Testis (tissue), 3 donors: ENCODE data around the gene EPHA3. TPM values are rescaled to one million over a fixed set of nuclear protein-coding genes. Genes with fewer than 3 reads are reported as not detected.

Experiments used
- DNase-seq: peaks from one replicate; pipeline ENCODE4 v3.0.0-alpha.2; 2019
- H3K27ac ChIP-seq, 2 donors: fragments of 200-600 bp; sonication (generic); one replicate each; pipeline ENCODE4 v1.5.1; 2019
- H3K27me3 ChIP-seq: fragments of 200-600 bp; sonication (generic); one replicate; pipeline ENCODE4 v1.5.1; 2019
- H3K36me3 ChIP-seq: fragments of 200-600 bp; sonication (generic); one replicate; pipeline ENCODE4 v1.5.1; 2017; ENCODE audit warnings: low read depth; ENCODE audit errors: missing control alignments
- H3K4me1 ChIP-seq: fragments of 200-600 bp; sonication (generic); one replicate; pipeline ENCODE4 v1.5.1; 2019
- H3K4me3 ChIP-seq, 2 donors: fragments of 200-600 bp; sonication (generic); one replicate each; pipeline ENCODE4 v1.5.1; 2017 to 2019
- H3K9me3 ChIP-seq: fragments of 200-600 bp; sonication (generic); one replicate; pipeline ENCODE4 v1.5.1; 2017
- POLR2A ChIP-seq: fragments of 450-650 bp; IDR thresholded peaks from one replicate; pipeline ENCODE4 v1.6.1; 2017; ENCODE audit warnings: antibody characterized with exemption, mild to moderate bottlenecking, moderate library complexity
- WGBS, 2 donors: methylation state at CpG; one replicate each; pipeline ENCODE4 v1.1.5; 2018; 5-methylcytosine and 5-hydroxymethylcytosine counted together
- intact Hi-C: fragments of 100-400 bp; cut with DNase I; formaldehyde crosslinking; loops from one replicate; pipeline ENCODE4 v1.15.1; 2023; ENCODE audit warnings: low total_unique reads
- polyA plus RNA-seq: library from polyadenylated mRNA; stranded (reverse); fragments of 350-450 nt; fragmentation: Illumina TruSeq; extraction: RNeasy Lipid Tissue Mini Kit (QIAGEN cat#74804); gene quantifications from one replicate; pipeline ENCODE4 v1.2.3, GENCODE V29; 2014; ENCODE audit warnings: low read depth, low replicate concordance; ENCODE audit not compliant: insufficient read depth
- total RNA-seq, 2 donors: library from RNA; depleted of rRNA; stranded (reverse); fragments of >200 nt; gene quantifications; one replicate each; pipeline ENCODE4 v1.2.3, GENCODE V29; 2016
- TF ChIP-seq, protein P1 (sequence below), 3 experiments: fragments of 450-650 bp in 2 of 3; fragments of 200-600 bp in 1 of 3; sonication (generic) in 1 of 3; IDR thresholded peaks; one replicate each; pipeline ENCODE4 v1.5.1; 2016 to 2019; ENCODE audit warnings: antibody characterized with exemption in 3 of 3, mild to moderate bottlenecking in 2 of 3, moderate library complexity in 1 of 3

EPHA3 gene
- total and polyA plus RNA-seq, 3 donors from 2014 or later: 0.99 to 2.1 (median 1.3) TPM

DNA sequence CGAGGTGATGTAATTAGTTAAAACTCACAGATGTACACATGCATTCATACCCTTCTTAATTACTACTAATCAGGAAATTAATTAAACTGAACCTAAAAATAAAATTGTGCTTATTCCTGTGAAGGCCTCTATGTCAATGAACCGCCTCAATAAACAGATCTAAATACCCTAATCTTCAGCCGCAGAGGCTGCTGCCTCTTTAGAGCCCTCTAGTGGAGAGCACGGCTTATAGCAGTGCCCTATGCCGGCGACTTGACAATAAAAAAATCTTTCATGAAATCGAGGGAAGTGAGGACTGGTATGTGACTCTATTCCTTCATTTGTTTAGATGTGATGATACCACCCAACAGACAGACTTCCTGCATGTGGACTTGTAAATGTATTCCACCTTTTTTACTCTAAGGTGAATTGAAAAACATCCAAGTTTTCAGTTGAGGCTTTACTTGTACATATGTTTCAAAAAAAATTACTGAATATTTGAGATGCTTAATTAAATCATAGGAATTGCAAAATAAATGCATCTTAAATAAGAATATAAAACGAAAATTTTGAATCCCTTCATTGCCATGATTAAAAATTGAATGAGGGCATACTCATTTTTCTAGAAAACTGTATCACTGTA is 8.3 kb upstream of the EPHA3 start:
- TF ChIP-seq POLR2A: no peak
- TF ChIP-seq, protein P1, sequence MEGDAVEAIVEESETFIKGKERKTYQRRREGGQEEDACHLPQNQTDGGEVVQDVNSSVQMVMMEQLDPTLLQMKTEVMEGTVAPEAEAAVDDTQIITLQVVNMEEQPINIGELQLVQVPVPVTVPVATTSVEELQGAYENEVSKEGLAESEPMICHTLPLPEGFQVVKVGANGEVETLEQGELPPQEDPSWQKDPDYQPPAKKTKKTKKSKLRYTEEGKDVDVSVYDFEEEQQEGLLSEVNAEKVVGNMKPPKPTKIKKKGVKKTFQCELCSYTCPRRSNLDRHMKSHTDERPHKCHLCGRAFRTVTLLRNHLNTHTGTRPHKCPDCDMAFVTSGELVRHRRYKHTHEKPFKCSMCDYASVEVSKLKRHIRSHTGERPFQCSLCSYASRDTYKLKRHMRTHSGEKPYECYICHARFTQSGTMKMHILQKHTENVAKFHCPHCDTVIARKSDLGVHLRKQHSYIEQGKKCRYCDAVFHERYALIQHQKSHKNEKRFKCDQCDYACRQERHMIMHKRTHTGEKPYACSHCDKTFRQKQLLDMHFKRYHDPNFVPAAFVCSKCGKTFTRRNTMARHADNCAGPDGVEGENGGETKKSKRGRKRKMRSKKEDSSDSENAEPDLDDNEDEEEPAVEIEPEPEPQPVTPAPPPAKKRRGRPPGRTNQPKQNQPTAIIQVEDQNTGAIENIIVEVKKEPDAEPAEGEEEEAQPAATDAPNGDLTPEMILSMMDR (IDR thresholded peaks at IDR 0.05): peak; percentile 35 to 78 (median 45)
- Histone ChIP-seq H3K27me3 (no peaks in the 10 kb centered on the region), H3K36me3 (no peaks in the 10 kb centered on the region), H3K27ac (no peak overlapping the region), H3K4me1 (no peaks in the 10 kb centered on the region), H3K9me3 (no peaks in the 10 kb centered on the region), H3K4me3 (no peak overlapping the region)
- 18 to 24% methylated on average over 8 of the region's 8 CpGs for WGBS, 2 donors
- DNase-seq: peak; percentile 59
- intact Hi-C loops: no loop called here

DNA sequence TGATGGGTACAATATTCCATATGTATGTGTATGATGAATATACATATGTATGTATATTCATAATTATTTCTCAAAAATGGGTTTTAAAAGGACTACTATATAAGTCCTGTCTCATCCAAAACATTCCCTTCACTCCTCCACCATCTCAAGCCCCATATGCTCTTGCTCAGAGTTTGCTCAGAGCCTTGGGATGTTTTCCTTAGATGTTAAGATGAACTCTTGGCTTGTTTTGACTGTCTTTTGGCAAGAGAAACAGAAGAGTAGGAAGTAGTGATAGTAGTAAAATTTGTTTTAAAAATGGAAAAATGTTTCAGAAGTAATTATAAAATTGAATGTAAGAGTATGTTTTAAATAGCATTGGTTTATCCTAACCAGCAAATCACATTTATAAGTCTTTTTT is 6.2 kb upstream of the EPHA3 start:
- Histone ChIP-seq H3K36me3 (no peaks in the 10 kb centered on the region), H3K4me3 (no peak overlapping the region), H3K9me3 (no peaks in the 10 kb centered on the region), H3K27ac (no peak overlapping the region), H3K27me3 (no peaks in the 10 kb centered on the region), H3K4me1 (no peaks in the 10 kb centered on the region)
- TF ChIP-seq, protein P1 (IDR thresholded peaks at IDR 0.05): no peak
- no peak for TF ChIP-seq POLR2A
- no peak for DNase-seq
- intact Hi-C loops: no loop called here

GRCh38 chr3:89101921-89102320 is 5.5 kb upstream of the EPHA3 start:
- Histone ChIP-seq H3K36me3 (no peaks in the 10 kb centered on the region), H3K27ac (no peak overlapping the region), H3K27me3 (no peaks in the 10 kb centered on the region), H3K4me3 (no peak overlapping the region), H3K4me1 (no peaks in the 10 kb centered on the region), H3K9me3 (no peaks in the 10 kb centered on the region)
- intact Hi-C loops: no loop called here
- WGBS, 2 donors: 92 to 100% methylated on average over 1 of the region's 1 CpG
- no peak for DNase-seq
- no peak for TF ChIP-seq POLR2A
- TF ChIP-seq, protein P1 (IDR thresholded peaks at IDR 0.05): no peak

DNA sequence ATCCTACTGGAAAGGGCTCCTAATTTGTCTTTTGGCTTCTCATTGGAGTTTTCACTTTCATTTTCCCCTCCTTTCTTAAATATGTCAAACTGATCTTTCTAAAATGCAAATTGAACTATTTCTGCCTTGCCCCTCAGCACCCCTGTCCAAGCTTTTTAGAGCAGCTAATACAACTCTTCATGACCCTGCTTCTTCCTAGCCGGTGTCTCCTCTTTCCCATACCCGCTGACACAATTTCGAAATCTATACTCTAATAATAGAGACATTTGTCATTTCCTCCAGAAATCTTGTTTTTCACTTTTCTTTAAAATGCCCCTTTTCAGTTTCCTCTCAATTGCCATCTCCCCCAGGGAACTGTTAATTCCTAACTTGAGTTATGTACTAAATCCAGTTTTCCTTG is 2.9 kb upstream of the EPHA3 start:
- intact Hi-C loops: no loop called here
- Histone ChIP-seq H3K4me3 (no peak overlapping the region), H3K27ac (no peak overlapping the region), H3K27me3 (no peaks in the 10 kb centered on the region), H3K9me3 (no peaks in the 10 kb centered on the region), H3K36me3 (no peaks in the 10 kb centered on the region), H3K4me1 (no peaks in the 10 kb centered on the region)
- WGBS, 2 donors: 55 to 81% methylated on average over 3 of the region's 3 CpGs
- no peak for DNase-seq
- no peak for TF ChIP-seq POLR2A
- TF ChIP-seq, protein P1 (IDR thresholded peaks at IDR 0.05): no peak

- no peaks in the 10 kb centered on the region for H3K4me1 ChIP-seq
- no peak overlapping the region for H3K27ac ChIP-seq
- H3K9me3 ChIP-seq: no peaks in the 10 kb centered on the region
- no peak overlapping the region for H3K4me3 ChIP-seq
- H3K27me3 ChIP-seq: no peaks in the 10 kb centered on the region
- no peaks in the 10 kb centered on the region for H3K36me3 ChIP-seq
- TF ChIP-seq, protein P1 (IDR thresholded peaks at IDR 0.05): no peak
- TF ChIP-seq POLR2A: no peak
- WGBS, 2 donors: 89 to 95% methylated on average over 1 of the region's 1 CpG
- intact Hi-C loops: no loop called here
- no peak for DNase-seq
Measured at GRCh38 chr3:89105503-89105902, 1.9 kb upstream of the EPHA3 start.
